ENCODE results near the gene RIMS4. TPM values are rescaled to one million over a fixed set of nuclear protein-coding genes. Genes with fewer than 3 reads are reported as not detected.

The RIMS4 gene
- total and polyA plus RNA-seq, 10 of the 15 experiments (the other 5 are each of a cell fraction or from before 2014, with no cell fraction given) = under 0.01 to 0.07 (median 0.05) TPM; not detected in 5

GRCh38 chr20:44727039-44727438 lies 83.3 kb downstream of the RIMS4 start:
- in situ Hi-C loops (cut with MboI) = no loop called here
- BruUV-seq (replicated peaks) = no TSS peak
- H3K4me1 ChIP-seq (ENCODE audit: control insufficient read depth, insufficient read depth, low read length) = no peaks in the 10 kb centered on the region
- H3K79me2 ChIP-seq (ENCODE audit: control insufficient read depth, insufficient read depth, low read length) = no peaks in the 10 kb centered on the region
- H3K27me3 ChIP-seq (replicated peaks in 1 of 2; ENCODE audit: control insufficient read depth in 2 of 2, insufficient read depth in 2 of 2, low read length in 1 of 2) = no peaks in the 10 kb centered on the region; a peak in 1 of 4 replicates
- H3K4me3 ChIP-seq = no peak overlapping the region
- H4K20me1 ChIP-seq (ENCODE audit: control insufficient read depth, insufficient read depth) = no peaks in the 10 kb centered on the region
- CTCF ChIA-PET = interaction anchor here (8.2 kb wide), 1 partner anchor 43 kb away, joined by 91 read pairs; no protein-coding TSS in a partner anchor
- TF ChIP-seq POLR2AphosphoS2 (IDR thresholded peaks at IDR 0.05; ENCODE audit: low read depth, low read length) (no peak), ZNF592 (IDR thresholded peaks at IDR 0.05) (no peak), E2F8 (IDR thresholded peaks at IDR 0.05; ENCODE audit: low read depth, partially characterized antibody) (no peak), SIX5 (IDR thresholded peaks at IDR 0.05; ENCODE audit: low read depth, low read length, severe bottlenecking) (no peak), KDM1A (IDR thresholded peaks at IDR 0.05; ENCODE audit: borderline replicate concordance) (no peak), BMI1 (IDR thresholded peaks at IDR 0.05; ENCODE audit: borderline replicate concordance) (no peak), PAX5 (IDR thresholded peaks at IDR 0.05; ENCODE audit: borderline replicate concordance, low read depth, low read length) (no peak), SPI1 (IDR thresholded peaks at IDR 0.05; ENCODE audit: borderline replicate concordance, insufficient read depth, low read depth, low read length) (no peak), BCL3 (IDR thresholded peaks at IDR 0.05; ENCODE audit: borderline replicate concordance, insufficient read depth, low read depth, low read length, poor library complexity, severe bottlenecking) (no peak), CBX5 (IDR thresholded peaks at IDR 0.05; ENCODE audit: low read depth) (no peak), ETV6 (conservative IDR thresholded peaks at IDR 0.05 in 1 of 2, IDR thresholded peaks at IDR 0.05 in 1 of 2; ENCODE audit: borderline replicate concordance in 1 of 2, low read depth in 1 of 2) (no peak)
- no peak overlapping the region for H3K9ac ChIP-seq (ENCODE audit: control insufficient read depth, insufficient read depth, low read length)
- RAD21 ChIA-PET (ENCODE audit: unreplicated experiment) = no interaction called here
- no peak overlapping the region for H2AFZ ChIP-seq (ENCODE audit: control insufficient read depth, low read depth, low read length)
- no peak for ATAC-seq
- POLR2A ChIA-PET = no interaction called here
- no peak overlapping the region for H3K27ac ChIP-seq (ENCODE audit: control insufficient read depth, insufficient read depth)
- SMC1A ChIA-PET (ENCODE audit: uncharacterized antibody, unreplicated experiment) = no interaction called here
- no peak for DNase-seq (ENCODE audit: low read depth, low spot score)
- no peak overlapping the region for H3K4me2 ChIP-seq (ENCODE audit: control insufficient read depth, insufficient read depth)
- intact Hi-C loops (cut with micrococcal nuclease; ENCODE audit: unreplicated experiment) = no loop called here
- H3K9me3 ChIP-seq (replicated peaks; ENCODE audit: control insufficient read depth, insufficient read depth, low read length) = no peaks in the 10 kb centered on the region; the same call in 2 of the 3 replicates
- no peak for FAIRE-seq
- WGBS (ENCODE audit: insufficient coverage, insufficient replicate concordance, low lambda C conversion rate, missing lambda C conversion rate) = 41% methylated on average over 11 of the region's 11 CpGs
- H3K36me3 ChIP-seq (ENCODE audit: control insufficient read depth in 2 of 2, insufficient read depth in 2 of 2, low read length in 1 of 2) = no peaks in the 10 kb centered on the region
